Caco-2 (cell line): ENCODE results near the gene GZMH. TPM values are rescaled to one million over a fixed set of nuclear protein-coding genes. Genes with fewer than 3 reads are reported as not detected.

Experiments
- BruUV-seq: library from RNA; stranded (reverse); fragments of 400-500 nt; replicated peaks from 2 replicates; lab custom pipeline; 2021; lab: Mats Ljungman, UMichigan
- CTCF ChIA-PET: fragments of 300-600 bp; sonication (Branson Sonifier 250); formaldehyde crosslinking; loops from one replicate; lab custom pipeline; 2022; ENCODE audit warnings: antibody characterized with exemption; lab: Charles Lee
- POLR2A ChIA-PET: fragments of 300-600 bp; sonication (Branson Sonifier 250); formaldehyde crosslinking; loops from one replicate; lab custom pipeline; 2022; ENCODE audit warnings: antibody characterized with exemption; lab: Charles Lee
- DNase-seq, 2 experiments: peaks; one replicate each; pipeline versions ENCODE4 v3.0.0 to v3.0.0-alpha.2; 2020 to 2022
- H3K27me3 ChIP-seq: replicated peaks from 2 replicates; pipeline ENCODE4 v1.6.0; 2011; ENCODE audit warnings: low read length; ENCODE audit not compliant: control insufficient read depth, insufficient read depth
- H3K36me3 ChIP-seq: 2 replicates; pipeline ENCODE4 v1.5.1; 2011; ENCODE audit warnings: low read length; ENCODE audit not compliant: control insufficient read depth, insufficient read depth
- H3K4me1 ChIP-seq: fragments of 250-450 bp; sonication (Bioruptor Pico); 2 replicates; pipeline ENCODE4 v1.5.1; 2020; ENCODE audit warnings: mild to moderate bottlenecking
- H3K4me3 ChIP-seq: 2 replicates; pipeline ENCODE4 v1.5.1; 2011; ENCODE audit warnings: low read depth, mild to moderate bottlenecking, control low read depth, low read length
- H3K9me3 ChIP-seq: fragments of 250-450 bp; sonication (Bioruptor Pico); 2 replicates; pipeline ENCODE4 v1.5.1; 2020; ENCODE audit warnings: mild to moderate bottlenecking, moderate library complexity
- H3K27ac Mint-ChIP-seq: one replicate; pipeline ENCODE4 v1.8.0; 2022; ENCODE audit warnings: mixed read lengths; ENCODE audit not compliant: unreplicated experiment
- H3K27me3 Mint-ChIP-seq: one replicate; pipeline ENCODE4 v1.8.0; 2022; ENCODE audit warnings: mixed read lengths; ENCODE audit not compliant: insufficient read depth, unreplicated experiment
- H3K36me3 Mint-ChIP-seq: one replicate; pipeline ENCODE4 v1.8.0; 2022; ENCODE audit warnings: mild to moderate bottlenecking, mixed read lengths; ENCODE audit not compliant: insufficient read depth, unreplicated experiment
- H3K4me1 Mint-ChIP-seq: one replicate; pipeline ENCODE4 v1.8.0; 2022; ENCODE audit warnings: low read depth, mixed read lengths; ENCODE audit not compliant: unreplicated experiment
- H3K4me3 Mint-ChIP-seq: one replicate; pipeline ENCODE4 v1.8.0; 2022; ENCODE audit warnings: mild to moderate bottlenecking, moderate library complexity, mixed read lengths; ENCODE audit not compliant: unreplicated experiment
- H3K9me3 Mint-ChIP-seq: one replicate; pipeline ENCODE4 v1.8.0; 2022; ENCODE audit warnings: mixed read lengths; ENCODE audit not compliant: unreplicated experiment
- CTCF ChIP-seq, 2 experiments: fragments of 200-600 bp in 1 of 2; IDR thresholded peaks; 1 replicate in 1 of 2; 2 replicates in 1 of 2; pipeline versions ENCODE4 v1.5.1 to v1.8.0; 2011 to 2022; ENCODE audit warnings: antibody characterized with exemption in 1 of 2, control low read depth in 1 of 2, inconsistent platforms in 1 of 2, low read depth in 1 of 2, low read length in 1 of 2, mild to moderate bottlenecking in 1 of 2, moderate library complexity in 1 of 2; ENCODE audit not compliant: insufficient read depth in 1 of 2, severe bottlenecking in 1 of 2, unreplicated experiment in 1 of 2
- intact Hi-C: fragments of 100-400 bp; cut with micrococcal nuclease; formaldehyde crosslinking; loops from one replicate; pipeline ENCODE4 v1.10.0; 2022; ENCODE audit not compliant: unreplicated experiment
- total RNA-seq: library from RNA; stranded (reverse); gene quantifications from 2 replicates; pipeline ENCODE4 v1.2.3, GENCODE V29; 2022

Gene GZMH
- total RNA-seq, 1 experiment from 2014 or later, result not detected

DNA sequence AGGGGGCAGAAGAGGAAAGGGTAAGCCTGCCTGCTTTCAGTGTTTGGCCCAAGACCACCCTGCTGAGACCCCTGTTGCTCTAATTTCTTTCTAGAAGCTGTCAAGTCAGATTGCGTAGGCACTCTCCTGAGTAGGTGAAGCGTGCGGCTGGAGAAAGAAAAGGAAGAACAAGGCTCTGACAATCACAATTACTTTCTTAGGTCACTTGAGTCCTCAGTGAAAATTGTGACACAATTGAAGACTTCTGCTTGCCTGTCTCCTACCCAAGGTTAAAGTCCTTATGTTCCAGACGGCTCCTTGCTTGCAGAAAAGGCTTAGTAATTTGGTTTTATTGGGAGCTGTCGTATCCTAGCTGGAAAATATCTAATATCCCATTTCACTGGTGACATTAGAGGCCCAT, 32.7 kb downstream of the GZMH start:
- BruUV-seq, result no TSS peak
- intact Hi-C loops, result no loop called here
- DNase-seq, result no peak
- Histone ChIP-seq H3K4me1 (no peaks in the 10 kb centered on the region), H3K4me3 (no peak overlapping the region), H3K36me3 (no peaks in the 10 kb centered on the region), H3K9me3 (no peaks in the 10 kb centered on the region; the same call in 1 of the 2 replicates), H3K27me3 (no peaks in the 10 kb centered on the region)
- H3K9me3 Mint-ChIP-seq, result no peaks in the 10 kb centered on the region
- TF ChIP-seq CTCF (IDR thresholded peaks at IDR 0.05; ENCODE audit: insufficient read depth in 1 of 2, low read depth in 1 of 2, low read length in 1 of 2, severe bottlenecking in 1 of 2, unreplicated experiment in 1 of 2), result no peak
- no peak overlapping the region for H3K27ac Mint-ChIP-seq
- ChIA-PET CTCF (no interaction called here), POLR2A (no interaction called here)
- H3K27me3 Mint-ChIP-seq, result peaks cover 9% of the 10 kb centered on the region
- H3K4me3 Mint-ChIP-seq, result no peak overlapping the region
- H3K36me3 Mint-ChIP-seq, result no peaks in the 10 kb centered on the region
- peaks cover 6% of the 10 kb centered on the region for H3K4me1 Mint-ChIP-seq

GRCh38 chr14:24576182-24576581, 33.3 kb downstream of the GZMH start, which contains the start of gene CTSG:
Gene CTSG, minus strand, starts transcription at chr14:24576250. Its CDS starts 27 bp downstream, at chr14:24576223.
- Histone ChIP-seq H3K27me3 (no peaks in the 10 kb centered on the region), H3K9me3 (no peaks in the 10 kb centered on the region; the same call in 1 of the 2 replicates), H3K4me3 (no peak within 1 kb of the TSS), H3K36me3 (no peaks in the 10 kb centered on the region), H3K4me1 (no peaks in the 10 kb centered on the region)
- no peak for TF ChIP-seq CTCF (IDR thresholded peaks at IDR 0.05; ENCODE audit: insufficient read depth in 1 of 2, low read depth in 1 of 2, low read length in 1 of 2, severe bottlenecking in 1 of 2, unreplicated experiment in 1 of 2)
- DNase-seq, result no peak
- H3K4me3 Mint-ChIP-seq, result no peak within 1 kb of the TSS
- CTCF ChIA-PET, result no interaction called here
- intact Hi-C loops, result no loop called here
- no peaks in the 10 kb centered on the region for H3K36me3 Mint-ChIP-seq
- no TSS peak for BruUV-seq
- POLR2A ChIA-PET, result no interaction called here
- H3K9me3 Mint-ChIP-seq, result no peaks in the 10 kb centered on the region
- peaks cover 6% of the 10 kb centered on the region for H3K4me1 Mint-ChIP-seq
- H3K27me3 Mint-ChIP-seq, result peaks cover 10% of the 10 kb centered on the region
- H3K27ac Mint-ChIP-seq, result no peak within 1 kb of the TSS

DNA sequence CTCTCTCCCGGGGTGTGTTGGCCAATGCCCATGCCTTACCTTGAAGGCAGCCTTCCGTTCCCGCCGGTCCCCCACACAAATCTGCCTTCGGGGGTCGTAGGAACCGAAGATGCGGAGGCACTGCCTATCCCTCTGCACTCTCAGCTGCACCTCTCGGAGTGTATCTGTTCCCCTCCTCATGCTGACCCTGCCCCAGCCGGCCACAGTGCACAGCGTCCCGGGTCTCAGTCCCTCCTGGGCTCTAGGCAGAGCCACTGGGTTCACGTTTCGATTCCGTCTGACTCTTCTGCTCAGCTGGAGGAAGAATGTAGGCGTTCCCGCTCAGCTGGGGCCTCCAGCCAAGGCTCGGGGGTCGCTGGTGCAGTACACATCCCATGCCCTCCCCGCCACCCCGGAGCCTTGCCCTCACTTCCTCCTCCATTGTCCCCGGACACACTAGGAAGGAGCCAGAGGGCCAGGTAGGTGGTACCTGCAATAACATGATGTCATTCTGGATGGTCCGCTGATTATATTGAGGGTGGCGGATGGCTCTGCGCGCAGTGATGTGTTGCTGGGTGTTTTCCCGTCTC, 35.2 kb downstream of the GZMH start:
- Mint-ChIP-seq H3K27ac (no peak overlapping the region), H3K4me3 (no peak overlapping the region), H3K36me3 (no peaks in the 10 kb centered on the region), H3K9me3 (no peaks in the 10 kb centered on the region), H3K4me1 (peaks cover 6% of the 10 kb centered on the region), H3K27me3 (peaks cover 11% of the 10 kb centered on the region)
- no peaks in the 10 kb centered on the region for H3K4me1 ChIP-seq
- no peak for TF ChIP-seq CTCF (IDR thresholded peaks at IDR 0.05; ENCODE audit: insufficient read depth in 1 of 2, low read depth in 1 of 2, low read length in 1 of 2, severe bottlenecking in 1 of 2, unreplicated experiment in 1 of 2)
- POLR2A ChIA-PET, result no interaction called here
- no peaks in the 10 kb centered on the region for H3K27me3 ChIP-seq
- H3K4me3 ChIP-seq, result no peak overlapping the region
- intact Hi-C loops, result no loop called here
- H3K9me3 ChIP-seq, result peaks cover 3% of the 10 kb centered on the region
- DNase-seq, result no peak
- H3K36me3 ChIP-seq, result no peaks in the 10 kb centered on the region
- no TSS peak for BruUV-seq
- CTCF ChIA-PET, result no interaction called here
